HG03108 (cell line): ENCODE data around the gene CEACAM21.

Source experiments
- ATAC-seq: cut with Tn5 transposase; IDR thresholded peaks from one replicate; pipeline ENCODE4 v1.9.1; 2021; ENCODE audit warnings: moderate library complexity; ENCODE audit not compliant: unreplicated experiment

Gene CEACAM21

GRCh38 chr19:41584260-41584810 lies 8.4 kb downstream of the CEACAM21 start:
- ATAC-seq = no peak

GRCh38 chr19:41584931-41585330 lies 9.0 kb downstream of the CEACAM21 start:
- no peak for ATAC-seq

- ATAC-seq = no peak
Measured at GRCh38 chr19:41586064-41586463, 10.1 kb downstream of the CEACAM21 start.

- no peak for ATAC-seq
Measured at GRCh38 chr19:41587101-41587837, 11.3 kb downstream of the CEACAM21 start.

GRCh38 chr19:41587838-41588210 lies 11.9 kb downstream of the CEACAM21 start:
- no peak for ATAC-seq

- no peak for ATAC-seq
Measured at GRCh38 chr19:41588497-41589209, 12.7 kb downstream of the CEACAM21 start.

- ATAC-seq = no peak
Measured at GRCh38 chr19:41589371-41589770, 13.4 kb downstream of the CEACAM21 start.

GRCh38 chr19:41590936-41591335 lies 15.0 kb downstream of the CEACAM21 start:
- ATAC-seq = no peak

- ATAC-seq = no peak
Measured at GRCh38 chr19:41591951-41592562, 16.1 kb downstream of the CEACAM21 start.

- ATAC-seq = no peak
Measured at GRCh38 chr19:41595258-41595889, 19.4 kb downstream of the CEACAM21 start.

- ATAC-seq = no peak
Measured at GRCh38 chr19:41595890-41596280, 19.9 kb downstream of the CEACAM21 start.

- ATAC-seq = no peak
Measured at GRCh38 chr19:41597600-41598041, 21.7 kb downstream of the CEACAM21 start.

GRCh38 chr19:41599175-41599966 lies 23.4 kb downstream of the CEACAM21 start:
- ATAC-seq = no peak

GRCh38 chr19:41601771-41602170 lies 25.8 kb downstream of the CEACAM21 start:
- ATAC-seq = no peak

GRCh38 chr19:41604831-41605230 lies 28.9 kb downstream of the CEACAM21 start:
- no peak for ATAC-seq

- ATAC-seq = no peak
Measured at GRCh38 chr19:41606215-41606837, 30.4 kb downstream of the CEACAM21 start.

- ATAC-seq = no peak
Measured at GRCh38 chr19:41607668-41608067, 31.7 kb downstream of the CEACAM21 start.

- ATAC-seq = no peak
Measured at GRCh38 chr19:41610789-41611188, 34.8 kb downstream of the CEACAM21 start.

- ATAC-seq = no peak
Measured at GRCh38 chr19:41612483-41612882, 36.5 kb downstream of the CEACAM21 start.

- no peak for ATAC-seq
Measured at GRCh38 chr19:41615207-41615606, 39.2 kb downstream of the CEACAM21 start.
